Adipocyte (in vitro differentiated cells): ENCODE results near the gene FAT2.

Source experiments
- DNase-seq: peaks from one replicate; pipeline ENCODE4 v3.0.0-alpha.2; 2015; ENCODE audit warnings: low read depth
- H3K27me3 ChIP-seq: replicated peaks from 2 replicates; pipeline ENCODE4 v1.7.0; 2013; ENCODE audit warnings: mild to moderate bottlenecking, low read length, moderate library complexity; ENCODE audit not compliant: control insufficient read depth, insufficient read depth
- H3K36me3 ChIP-seq: 2 replicates; pipeline ENCODE4 v1.7.0; 2013; ENCODE audit warnings: low read length, mild to moderate bottlenecking, moderate library complexity; ENCODE audit not compliant: control insufficient read depth, insufficient read depth, severe bottlenecking
- H3K4me1 ChIP-seq: 2 replicates; pipeline ENCODE4 v1.7.0; 2013; ENCODE audit warnings: mild to moderate bottlenecking, low read length, moderate library complexity; ENCODE audit not compliant: control insufficient read depth, insufficient read depth
- H3K4me3 ChIP-seq: 2 replicates; pipeline ENCODE4 v1.7.0; 2013; ENCODE audit warnings: mild to moderate bottlenecking, low read length, moderate library complexity
- H3K9ac ChIP-seq: 2 replicates; pipeline ENCODE4 v1.7.0; 2013; ENCODE audit warnings: mild to moderate bottlenecking, low read length, moderate library complexity
- H3K9me3 ChIP-seq: 2 replicates; pipeline ENCODE4 v1.7.0; 2013; ENCODE audit warnings: mild to moderate bottlenecking, low read length, moderate library complexity; ENCODE audit not compliant: control insufficient read depth

FAT2 gene

DNA sequence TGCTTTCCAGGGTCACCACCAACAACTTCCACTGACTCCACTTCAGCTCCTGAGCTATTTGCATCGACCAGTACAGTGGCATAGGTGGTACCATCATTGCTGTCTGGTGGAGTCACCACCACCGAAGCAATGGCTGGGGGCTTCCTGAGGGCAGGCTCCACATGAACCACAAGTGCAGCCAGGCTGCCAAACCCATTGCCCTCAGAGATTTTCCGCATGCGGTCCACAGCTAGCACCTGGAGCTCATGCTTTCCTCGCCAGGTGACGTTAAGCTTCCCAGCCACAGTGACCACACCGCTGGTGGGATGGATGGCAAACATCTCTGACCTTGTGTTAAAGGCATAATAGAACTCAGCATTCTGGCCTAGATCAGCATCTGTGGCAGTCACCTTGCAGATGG is 23.1 kb downstream of the FAT2 start:
- H3K27me3 ChIP-seq: peaks cover 11% of the 10 kb centered on the region
- H3K9ac ChIP-seq: no peak overlapping the region
- no peaks in the 10 kb centered on the region for H3K4me1 ChIP-seq
- DNase-seq: no peak
- no peaks in the 10 kb centered on the region for H3K36me3 ChIP-seq
- no peak overlapping the region for H3K4me3 ChIP-seq
- no peaks in the 10 kb centered on the region for H3K9me3 ChIP-seq

DNA sequence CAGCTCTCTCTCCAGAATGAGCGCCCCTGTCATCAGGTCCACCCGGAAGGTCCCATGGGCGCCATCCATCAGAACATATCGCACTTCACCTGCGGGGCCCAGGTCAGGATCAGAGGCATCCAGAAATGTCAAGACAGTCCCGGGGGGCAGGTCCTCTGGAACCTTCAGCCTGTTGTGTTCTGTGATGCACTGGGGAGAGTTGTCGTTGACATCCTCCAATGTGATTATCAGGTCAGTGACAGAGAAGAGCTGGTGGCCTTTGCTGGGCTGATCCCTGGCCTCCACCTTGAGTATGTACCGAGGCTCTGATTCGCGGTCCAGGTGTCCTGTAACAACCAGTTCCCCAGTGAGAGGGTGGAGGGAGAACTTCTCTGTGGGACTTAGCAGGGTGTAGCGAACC is 25.2 kb downstream of the FAT2 start:
- Histone ChIP-seq H3K9me3 (no peaks in the 10 kb centered on the region), H3K4me3 (no peak overlapping the region), H3K4me1 (no peaks in the 10 kb centered on the region), H3K27me3 (peaks cover 22% of the 10 kb centered on the region), H3K9ac (no peak overlapping the region), H3K36me3 (no peaks in the 10 kb centered on the region)
- DNase-seq: no peak

DNA sequence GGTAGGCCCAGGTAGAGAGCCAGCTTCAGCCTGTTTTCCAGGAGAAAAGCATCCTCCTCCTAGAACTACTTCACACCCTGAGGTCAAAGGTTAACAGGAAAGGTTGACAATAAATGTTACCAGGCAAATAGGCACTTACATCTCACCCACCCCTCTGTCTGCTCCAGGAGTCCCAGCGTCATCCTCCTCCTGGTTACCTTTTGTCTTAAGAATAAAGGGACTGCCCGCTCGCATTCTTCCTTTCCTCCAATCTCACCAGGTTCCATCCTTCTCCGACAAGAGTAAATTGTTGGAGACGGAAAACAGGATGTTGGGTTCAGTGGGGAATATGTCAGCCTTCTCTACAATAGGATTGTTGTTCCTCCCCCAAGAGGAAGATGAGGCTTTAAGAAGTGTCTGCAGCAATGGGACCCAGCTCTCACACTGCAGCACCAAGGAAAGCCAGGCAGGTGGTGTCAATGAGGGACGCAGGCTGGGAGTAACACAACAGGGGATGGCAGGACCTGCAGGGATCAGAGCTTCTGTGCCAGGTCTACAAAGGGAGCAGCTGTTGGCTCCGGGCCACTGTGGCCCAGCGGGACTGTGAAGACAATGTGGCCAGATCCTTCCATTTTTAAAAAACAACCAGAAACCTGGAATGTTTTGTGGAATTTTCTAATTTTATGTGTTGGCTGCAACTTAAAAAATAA is 29.0 kb downstream of the FAT2 start:
- Histone ChIP-seq H3K36me3 (no peaks in the 10 kb centered on the region), H3K9ac (no peak overlapping the region), H3K27me3 (peaks cover 40% of the 10 kb centered on the region), H3K4me1 (no peaks in the 10 kb centered on the region), H3K9me3 (no peaks in the 10 kb centered on the region), H3K4me3 (no peak overlapping the region)
- DNase-seq: no peak

DNA sequence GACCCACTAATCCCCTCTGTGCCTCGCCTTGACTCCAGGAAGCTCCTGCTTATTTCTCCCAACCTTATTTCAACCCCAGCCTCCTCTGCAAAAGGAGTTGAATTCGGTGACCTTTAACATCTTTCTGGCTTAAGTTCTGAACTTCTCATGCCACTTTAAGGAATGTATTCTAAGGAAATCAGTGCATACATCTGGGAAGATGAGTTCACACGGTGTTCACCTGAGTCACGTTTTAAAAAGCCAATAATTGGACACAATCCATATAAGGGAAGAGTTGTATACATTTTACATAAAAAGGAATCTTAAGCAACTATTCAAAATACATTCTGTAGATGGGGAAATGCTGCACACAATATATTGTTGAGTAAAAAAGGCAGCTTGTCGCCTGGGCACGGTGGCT is 33.2 kb downstream of the FAT2 start:
- Histone ChIP-seq H3K4me3 (no peak overlapping the region), H3K36me3 (no peaks in the 10 kb centered on the region), H3K9me3 (no peaks in the 10 kb centered on the region), H3K4me1 (no peaks in the 10 kb centered on the region), H3K27me3 (peaks cover 32% of the 10 kb centered on the region), H3K9ac (no peak overlapping the region)
- no peak for DNase-seq

DNA sequence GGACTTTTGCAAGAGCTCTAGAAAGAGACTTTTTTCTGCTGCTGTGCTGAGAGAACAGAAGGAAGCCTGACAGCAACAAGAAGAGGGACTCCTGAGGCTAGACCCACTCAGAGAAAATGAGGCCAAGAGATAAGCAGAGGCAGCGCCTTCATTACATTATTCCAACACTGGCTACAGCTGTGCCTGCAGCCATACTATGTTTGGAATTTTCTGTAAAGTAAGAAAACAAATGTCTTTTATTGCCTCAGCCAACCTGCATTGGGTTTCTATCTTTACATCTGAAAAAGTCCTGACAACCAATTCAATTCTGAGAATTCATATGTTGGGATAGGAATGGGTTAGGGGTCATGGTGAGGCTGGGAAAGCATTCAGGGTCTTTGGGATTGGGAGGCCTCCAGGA is 33.7 kb downstream of the FAT2 start:
- Histone ChIP-seq H3K9me3 (no peaks in the 10 kb centered on the region), H3K9ac (no peak overlapping the region), H3K4me1 (no peaks in the 10 kb centered on the region), H3K27me3 (peaks cover 32% of the 10 kb centered on the region), H3K4me3 (no peak overlapping the region), H3K36me3 (no peaks in the 10 kb centered on the region)
- no peak for DNase-seq

DNA sequence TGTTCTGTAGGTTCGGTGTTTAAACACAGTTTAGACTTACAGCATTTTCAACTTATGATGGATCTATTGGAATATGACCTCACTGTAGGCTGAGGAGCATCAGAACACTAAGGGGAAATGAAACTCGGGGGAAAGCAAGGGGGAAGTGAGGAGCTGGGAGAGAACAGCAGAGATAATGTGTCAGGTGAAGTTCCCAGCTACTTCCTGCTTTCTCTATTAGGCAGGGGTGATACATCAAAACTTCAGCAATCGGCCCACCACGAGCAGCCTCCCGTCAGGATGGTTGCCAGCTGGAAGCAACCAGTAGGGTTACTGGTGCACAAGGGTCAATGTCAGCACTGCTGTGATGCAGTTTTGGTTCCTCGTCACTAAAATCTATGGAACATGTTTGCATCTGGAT is 34.3 kb downstream of the FAT2 start:
- Histone ChIP-seq H3K9ac (no peak overlapping the region), H3K4me3 (no peak overlapping the region), H3K27me3 (peaks cover 26% of the 10 kb centered on the region), H3K4me1 (no peaks in the 10 kb centered on the region), H3K9me3 (no peaks in the 10 kb centered on the region), H3K36me3 (no peaks in the 10 kb centered on the region)
- no peak for DNase-seq

DNA sequence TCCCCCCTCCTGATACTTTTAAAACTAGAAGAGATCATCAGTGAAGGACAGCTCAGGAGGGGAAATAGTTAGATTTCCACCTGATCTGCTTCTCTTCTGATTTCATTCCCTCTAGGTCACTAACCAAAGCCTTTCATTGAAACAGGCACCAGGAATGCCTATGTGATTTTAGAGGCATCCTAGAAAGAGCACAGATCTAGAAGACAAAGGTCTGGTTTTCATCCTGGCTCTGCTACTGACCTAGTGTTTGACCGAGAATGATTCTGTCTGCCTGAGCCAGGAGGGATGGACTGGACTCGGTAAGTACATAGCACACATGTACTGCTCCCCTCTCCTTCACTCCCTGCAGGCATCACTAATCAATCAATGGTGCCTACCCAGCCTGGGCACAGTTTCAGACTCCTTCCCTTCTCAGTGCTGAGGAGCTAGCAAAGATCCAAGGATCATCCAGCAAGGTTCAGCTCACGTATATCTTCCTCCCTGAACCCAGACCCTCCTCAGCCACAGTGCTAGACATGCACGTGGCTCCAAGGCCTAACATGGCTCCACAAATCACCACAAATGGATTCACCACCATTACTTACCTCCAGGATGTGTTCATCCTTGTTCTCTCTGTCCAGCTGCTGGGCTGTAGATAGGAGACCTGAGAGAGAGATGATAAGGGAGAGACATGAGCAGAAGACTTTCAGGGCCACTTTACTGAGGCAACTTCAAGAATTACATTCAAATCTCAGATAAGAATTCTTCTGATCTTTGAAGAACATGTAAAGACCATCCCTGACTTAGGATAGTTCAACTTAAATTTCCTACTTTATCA is 35.2 kb downstream of the FAT2 start:
- Histone ChIP-seq H3K9me3 (no peaks in the 10 kb centered on the region), H3K9ac (no peak overlapping the region), H3K4me3 (no peak overlapping the region), H3K4me1 (no peaks in the 10 kb centered on the region), H3K27me3 (peaks cover 18% of the 10 kb centered on the region), H3K36me3 (no peaks in the 10 kb centered on the region)
- DNase-seq: no peak

DNA sequence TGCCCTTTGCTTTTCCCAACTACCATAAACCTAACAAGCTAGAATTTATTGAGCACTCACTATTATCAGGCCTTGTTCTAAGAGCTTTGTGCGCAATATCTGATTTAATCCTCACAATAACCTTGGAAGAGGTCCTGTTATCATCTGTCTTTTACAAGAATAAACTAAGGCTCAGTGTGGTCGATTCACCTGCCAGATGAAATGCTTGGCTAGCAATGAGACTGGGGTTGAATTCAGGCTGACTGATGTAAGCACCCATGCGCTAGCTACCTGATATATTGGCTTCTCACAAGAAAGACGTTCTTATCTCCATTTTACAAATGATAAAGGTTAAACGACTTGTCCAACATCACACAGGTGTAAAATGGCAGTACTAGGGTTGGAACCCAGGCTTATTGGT is 37.4 kb downstream of the FAT2 start:
- DNase-seq: no peak
- Histone ChIP-seq H3K4me3 (no peak overlapping the region), H3K4me1 (no peaks in the 10 kb centered on the region), H3K9ac (no peak overlapping the region), H3K9me3 (no peaks in the 10 kb centered on the region), H3K36me3 (no peaks in the 10 kb centered on the region), H3K27me3 (no peaks in the 10 kb centered on the region)

DNA sequence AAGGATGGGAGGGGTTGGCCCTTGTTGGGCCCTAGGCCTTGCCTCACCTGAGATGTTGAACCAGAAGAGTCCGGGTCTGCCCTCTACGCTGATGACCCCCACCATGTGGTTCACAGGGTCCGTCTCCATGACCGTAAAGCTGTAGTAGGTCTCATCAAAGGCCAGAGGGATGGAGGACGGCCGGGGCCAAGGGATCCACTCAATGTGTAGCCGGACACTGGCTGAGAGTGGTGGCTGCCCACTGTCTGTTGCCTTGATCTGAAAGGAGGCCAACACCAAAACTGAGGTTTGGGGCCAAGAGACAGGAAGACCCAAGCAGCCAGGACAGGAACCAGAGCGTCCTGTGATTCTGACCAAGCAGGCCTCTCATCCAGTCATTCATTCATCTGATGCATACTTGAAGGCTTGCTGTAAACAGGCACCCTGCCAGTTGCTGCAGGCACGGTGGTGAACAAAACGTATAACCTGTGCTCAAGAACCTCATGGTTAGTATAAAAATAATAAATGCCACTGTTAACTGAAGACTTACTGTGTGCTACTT is 37.9 kb downstream of the FAT2 start:
- no peak for DNase-seq
- no peaks in the 10 kb centered on the region for H3K4me1 ChIP-seq

DNA sequence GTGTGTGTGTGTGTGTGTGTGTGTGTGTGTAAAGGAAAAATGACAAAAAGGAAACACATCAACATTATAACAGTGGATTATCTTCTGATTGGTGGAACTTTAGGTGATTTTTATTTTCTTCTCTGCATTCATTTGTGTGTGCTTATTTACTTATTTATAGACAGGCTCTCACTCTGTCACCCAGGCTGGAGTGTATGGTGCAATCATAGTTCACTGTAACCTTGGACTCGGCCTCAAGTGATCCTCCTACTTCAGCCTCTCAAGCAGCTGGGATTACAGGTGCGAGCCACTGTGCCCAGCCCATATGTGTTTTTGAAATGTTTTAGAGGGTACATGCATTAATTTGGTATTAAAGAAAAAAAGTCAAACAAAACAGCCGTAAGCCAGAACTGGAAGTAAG is 39.1 kb downstream of the FAT2 start:
- no peaks in the 10 kb centered on the region for H3K27me3 ChIP-seq
- H3K4me1 ChIP-seq: no peaks in the 10 kb centered on the region
- no peak overlapping the region for H3K9ac ChIP-seq
- DNase-seq: no peak
- no peaks in the 10 kb centered on the region for H3K9me3 ChIP-seq
- no peaks in the 10 kb centered on the region for H3K36me3 ChIP-seq
- H3K4me3 ChIP-seq: no peak overlapping the region

More for the DNA sequence above, 37.9 kb downstream of the FAT2 start:
- Histone ChIP-seq H3K27me3 (no peaks in the 10 kb centered on the region), H3K9ac (no peak overlapping the region), H3K9me3 (no peaks in the 10 kb centered on the region), H3K36me3 (no peaks in the 10 kb centered on the region), H3K4me3 (no peak overlapping the region)

DNA sequence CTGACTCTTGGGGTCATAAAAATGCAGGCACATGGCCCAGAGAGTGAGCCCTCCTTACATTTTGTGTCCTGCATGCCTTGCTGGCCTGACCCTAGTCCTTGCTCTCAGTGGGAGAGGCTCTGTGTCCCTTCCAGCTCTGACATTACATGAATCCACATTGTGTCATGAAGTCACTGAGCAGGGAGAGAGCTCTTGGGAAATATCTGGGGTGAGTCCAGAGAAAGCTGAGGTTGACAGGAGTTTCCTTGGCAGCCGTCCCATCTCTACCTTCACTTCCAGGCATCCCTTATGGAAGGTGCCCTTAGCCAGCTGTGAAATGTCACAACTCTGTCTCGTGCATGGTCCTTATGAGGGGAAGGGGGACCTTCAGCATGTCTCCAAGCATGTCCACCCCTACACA is 41.0 kb downstream of the FAT2 start:
- Histone ChIP-seq H3K4me3 (no peak overlapping the region), H3K4me1 (no peaks in the 10 kb centered on the region), H3K9ac (no peak overlapping the region), H3K9me3 (no peaks in the 10 kb centered on the region), H3K36me3 (no peaks in the 10 kb centered on the region), H3K27me3 (no peaks in the 10 kb centered on the region)
- DNase-seq: no peak
